Measurements from ENCODE around the gene ZNF750.

DNA sequence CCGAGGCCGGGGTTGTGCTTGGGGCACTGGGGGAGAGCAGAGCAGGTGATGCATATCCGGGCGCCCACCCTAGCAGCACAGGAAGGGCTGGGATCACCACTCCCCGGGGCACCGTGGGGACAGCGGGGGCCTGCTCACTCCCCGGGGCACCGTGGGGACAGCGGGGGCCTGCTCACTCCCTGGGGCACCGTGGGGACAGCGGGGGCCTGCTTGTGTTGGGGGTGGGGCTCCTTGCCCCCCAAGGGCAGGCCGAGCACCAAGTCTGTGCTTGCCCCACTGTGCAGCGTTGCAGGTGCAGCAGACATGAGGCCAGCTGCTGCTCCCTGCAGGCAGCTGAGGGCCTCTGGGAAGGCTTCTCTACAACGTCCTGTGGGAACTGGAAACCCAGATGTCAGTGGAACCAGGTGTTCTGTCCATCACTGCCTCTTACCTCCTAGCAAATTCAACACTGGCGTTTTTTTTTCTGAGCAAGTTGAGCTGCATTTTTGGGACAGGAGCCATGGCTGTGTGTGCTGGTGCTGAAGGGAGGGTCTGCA lies 25.0 kb upstream of the ZNF750 start:
- TF ChIP-seq, protein P1, sequence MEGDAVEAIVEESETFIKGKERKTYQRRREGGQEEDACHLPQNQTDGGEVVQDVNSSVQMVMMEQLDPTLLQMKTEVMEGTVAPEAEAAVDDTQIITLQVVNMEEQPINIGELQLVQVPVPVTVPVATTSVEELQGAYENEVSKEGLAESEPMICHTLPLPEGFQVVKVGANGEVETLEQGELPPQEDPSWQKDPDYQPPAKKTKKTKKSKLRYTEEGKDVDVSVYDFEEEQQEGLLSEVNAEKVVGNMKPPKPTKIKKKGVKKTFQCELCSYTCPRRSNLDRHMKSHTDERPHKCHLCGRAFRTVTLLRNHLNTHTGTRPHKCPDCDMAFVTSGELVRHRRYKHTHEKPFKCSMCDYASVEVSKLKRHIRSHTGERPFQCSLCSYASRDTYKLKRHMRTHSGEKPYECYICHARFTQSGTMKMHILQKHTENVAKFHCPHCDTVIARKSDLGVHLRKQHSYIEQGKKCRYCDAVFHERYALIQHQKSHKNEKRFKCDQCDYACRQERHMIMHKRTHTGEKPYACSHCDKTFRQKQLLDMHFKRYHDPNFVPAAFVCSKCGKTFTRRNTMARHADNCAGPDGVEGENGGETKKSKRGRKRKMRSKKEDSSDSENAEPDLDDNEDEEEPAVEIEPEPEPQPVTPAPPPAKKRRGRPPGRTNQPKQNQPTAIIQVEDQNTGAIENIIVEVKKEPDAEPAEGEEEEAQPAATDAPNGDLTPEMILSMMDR (IDR thresholded peaks at IDR 0.05), result no peak
- TF ChIP-seq EZH2phosphoT487 (IDR thresholded peaks at IDR 0.05), result no peak

Data from neural progenitor cell (in vitro differentiated cells).